Keratinocyte (primary cell): ENCODE results near the gene PBX2. TPM values are rescaled to one million over a fixed set of nuclear protein-coding genes. Genes with fewer than 3 reads are reported as not detected.
A peak's percentile ranks its signal among the peaks of the same experiment; 100 is the strongest.

Experiments used
- DNase-seq: peaks from one replicate; pipeline ENCODE4 v3.0.0-alpha.2; 2011; ENCODE audit warnings: low read depth, missing footprints, low spot score
- FAIRE-seq: peaks from 2 replicates; lab custom pipeline; 2011; peaks lifted over from hg19 to GRCh38; lab: Jason Lieb, UNC
- H2AFZ ChIP-seq: 2 replicates; pipeline ENCODE4 v1.6.0; 2012; ENCODE audit warnings: low read length, control low read depth, inconsistent platforms; ENCODE audit not compliant: control insufficient read depth
- H3K27ac ChIP-seq: 2 replicates; pipeline ENCODE4 v1.5.1; 2011; ENCODE audit warnings: low read length; ENCODE audit not compliant: control insufficient read depth, insufficient read depth
- H3K27me3 ChIP-seq: 3 replicates; pipeline ENCODE4 v1.6.0; 2011; ENCODE audit warnings: low read length; ENCODE audit not compliant: control insufficient read depth, insufficient read depth; ENCODE audit errors: extremely low read depth
- H3K36me3 ChIP-seq, 2 experiments: 2 replicates in 1 of 2; 3 replicates in 1 of 2; pipeline ENCODE4 v1.5.1; 2011; ENCODE audit warnings: low read length in 2 of 2, mild to moderate bottlenecking in 1 of 2; ENCODE audit not compliant: control insufficient read depth in 2 of 2, insufficient read depth in 2 of 2; ENCODE audit errors: extremely low read depth in 1 of 2
- H3K4me1 ChIP-seq: 3 replicates; pipeline ENCODE4 v1.5.1; 2011; ENCODE audit warnings: low read length; ENCODE audit not compliant: control insufficient read depth, insufficient read depth; ENCODE audit errors: extremely low read depth
- H3K4me2 ChIP-seq: 3 replicates; pipeline ENCODE4 v1.6.0; 2011; ENCODE audit warnings: low read depth, low read length; ENCODE audit not compliant: control insufficient read depth, insufficient read depth; ENCODE audit errors: extremely low read depth
- H3K4me3 ChIP-seq, 3 experiments: fragments of 200-600 bp in 1 of 3; sonication (generic) in 1 of 3; 2 replicates in 2 of 3; 3 replicates in 1 of 3; pipeline ENCODE4 v1.5.1; 2011 to 2016; ENCODE audit warnings: low read length in 3 of 3, mild to moderate bottlenecking in 3 of 3, control low read depth in 2 of 3, inconsistent platforms in 1 of 3, low read depth in 1 of 3, mixed read lengths in 1 of 3, mixed run types in 1 of 3, moderate library complexity in 1 of 3; ENCODE audit not compliant: control insufficient read depth in 2 of 3, insufficient read depth in 2 of 3; ENCODE audit errors: extremely low read depth in 1 of 3
- H3K79me2 ChIP-seq: 2 replicates; pipeline ENCODE4 v1.6.0; 2012; ENCODE audit warnings: low read length; ENCODE audit not compliant: control insufficient read depth, insufficient read depth
- H3K9ac ChIP-seq: 3 replicates; pipeline ENCODE4 v1.6.0; 2011; ENCODE audit warnings: low read length; ENCODE audit not compliant: control insufficient read depth, insufficient read depth; ENCODE audit errors: extremely low read depth
- H3K9me1 ChIP-seq: 3 replicates; pipeline ENCODE4 v1.6.0; 2011; ENCODE audit warnings: low read length; ENCODE audit not compliant: control insufficient read depth, insufficient read depth; ENCODE audit errors: extremely low read depth
- H3K9me3 ChIP-seq: 2 replicates; pipeline ENCODE4 v1.5.1; 2012; ENCODE audit warnings: low read depth, low read length; ENCODE audit not compliant: control insufficient read depth
- H4K20me1 ChIP-seq: 3 replicates; pipeline ENCODE4 v1.6.0; 2011; ENCODE audit warnings: low read length; ENCODE audit not compliant: control insufficient read depth, insufficient read depth; ENCODE audit errors: extremely low read depth
- CTCF ChIP-seq, 3 experiments: IDR thresholded peaks in 1 of 3; conservative IDR thresholded peaks in 1 of 3; optimal IDR thresholded peaks in 1 of 3; 2 replicates in 2 of 3; 3 replicates in 1 of 3; pipeline versions ENCODE3 to v1.5.1; 2011; ENCODE audit warnings: low read length in 3 of 3, mild to moderate bottlenecking in 3 of 3, moderate library complexity in 2 of 3, control low read depth in 1 of 3, inconsistent platforms in 1 of 3; ENCODE audit not compliant: insufficient read depth in 2 of 3; ENCODE audit errors: extremely low read depth in 1 of 3
- EZH2 ChIP-seq: IDR thresholded peaks from one replicate; pipeline ENCODE4 v1.6.1; 2012; ENCODE audit warnings: inconsistent platforms, mild to moderate bottlenecking, low read length, moderate library complexity
- dilution Hi-C: fragments of 300-500 bp; cut with MboI; formaldehyde crosslinking; loops from one replicate; pipeline ENCODE4 v1.7.0; 2020; ENCODE audit warnings: low sequenced_read_pairs; ENCODE audit not compliant: extremely low pct_ligation_motif_present
- polyA minus RNA-seq, 3 experiments: library from RNA; depleted of rRNA, polyadenylated mRNA; stranded (reverse); fragments of >200 nt; gene quantifications; 1 replicate in 1 of 3; 2 replicates in 1 of 3; 3 replicates in 1 of 3; pipeline ENCODE4 v1.2.3, GENCODE V29; 2011
- polyA plus RNA-seq, 5 experiments: library from polyadenylated mRNA; depleted of rRNA in 3 of 5; stranded (reverse) in 3 of 5; stranded (forward) in 1 of 5; unstranded in 1 of 5; fragments of >200 nt; gene quantifications; 1 replicate in 1 of 5; 2 replicates in 3 of 5; 3 replicates in 1 of 5; pipeline versions ENCODE4 v1.2.1 to v1.2.3, GENCODE V29; 2011 to 2012; ENCODE audit warnings: missing spikeins in 2 of 5, low read depth in 1 of 5, low replicate concordance in 1 of 5

The PBX2 gene
- 43.5 to 54.9 TPM (median 44.0 TPM) in 3 replicates for polyA plus RNA-seq
- 8.7 TPM for polyA plus RNA-seq (2011; ENCODE audit: low read depth)
- polyA plus RNA-seq (2011; cell fraction: cytosol; rRNA removed), result 28.3 and 36.2 TPM in 2 replicates
- 89.5 and 101 TPM in 2 replicates for polyA plus RNA-seq (2011; cell fraction: nucleus; rRNA removed)
- polyA plus RNA-seq (2012; ENCODE audit: low replicate concordance), result 19.5 and 38.4 TPM in 2 replicates
- polyA minus RNA-seq, result 37.5 to 49.7 TPM (median 45.1 TPM) in 3 replicates
- polyA minus RNA-seq (2011; cell fraction: cytosol; rRNA and poly(A)+ RNA removed), result 30.5 TPM
- 16.9 and 22.4 TPM in 2 replicates for polyA minus RNA-seq (2011; cell fraction: nucleus; rRNA and poly(A)+ RNA removed)

GRCh38 chr6:32190054-32190851 lies at the start of gene PBX2:
PBX2 (minus strand) TSS chr6:32190202; CDS start chr6:32189915, 287 bp downstream.
- H3K27me3 ChIP-seq, result no peaks in the 10 kb centered on the region
- dilution Hi-C loops, result no loop called here
- no peaks in the 10 kb centered on the region for H4K20me1 ChIP-seq
- peaks cover 9 to 12% of the 10 kb centered on the region in 2 experiments for H3K36me3 ChIP-seq
- no peaks in the 10 kb centered on the region for H3K9me1 ChIP-seq
- TF ChIP-seq EZH2 (no peak), CTCF (optimal IDR thresholded peaks at IDR 0.05 in 1 of 3, IDR thresholded peaks at IDR 0.05 in 1 of 3, conservative IDR thresholded peaks at IDR 0.05 in 1 of 3; ENCODE audit: extremely low read depth in 1 of 3, insufficient read depth in 2 of 3, low read length in 3 of 3) (no peak)
- FAIRE-seq (peak; percentile 29), DNase-seq (peak; percentile 78)
- H3K9ac ChIP-seq, result peak within 1 kb of the TSS; percentile 81
- peaks cover 12% of the 10 kb centered on the region for H3K79me2 ChIP-seq
- H3K4me3 ChIP-seq, result peak within 1 kb of the TSS; percentile 73 to 85 (median 83)
- peaks cover 26% of the 10 kb centered on the region for H3K4me1 ChIP-seq
- peak within 1 kb of the TSS; percentile 97 for H3K4me2 ChIP-seq
- H2AFZ ChIP-seq, result peak within 1 kb of the TSS; percentile 63
- peak within 1 kb of the TSS; percentile 84 for H3K27ac ChIP-seq
- no peaks in the 10 kb centered on the region for H3K9me3 ChIP-seq

GRCh38 chr6:32239462-32239861 lies 49.5 kb upstream of the PBX2 start:
- Histone ChIP-seq H3K4me1 (no peaks in the 10 kb centered on the region), H3K4me2 (no peak overlapping the region), H3K4me3 (no peak overlapping the region), H3K27me3 (peaks cover 2% of the 10 kb centered on the region), H3K9ac (no peak overlapping the region), H3K9me3 (no peaks in the 10 kb centered on the region), H4K20me1 (no peaks in the 10 kb centered on the region), H3K36me3 (no peaks in the 10 kb centered on the region), H2AFZ (no peak overlapping the region), H3K79me2 (no peaks in the 10 kb centered on the region), H3K27ac (no peak overlapping the region), H3K9me1 (no peaks in the 10 kb centered on the region)
- FAIRE-seq (no peak), DNase-seq (no peak)
- no peak for TF ChIP-seq CTCF (optimal IDR thresholded peaks at IDR 0.05 in 1 of 3, IDR thresholded peaks at IDR 0.05 in 1 of 3, conservative IDR thresholded peaks at IDR 0.05 in 1 of 3; ENCODE audit: extremely low read depth in 1 of 3, insufficient read depth in 2 of 3, low read length in 3 of 3)
- no peak for TF ChIP-seq EZH2
- dilution Hi-C loops, result no loop called here
